ENCODE results near the gene F8.
"Not testable (repeated sequence)": the region's sequence is repeated elsewhere in the genome, so short reads cannot be mapped to it uniquely, and the experiment has no call there.

F8 gene

DNA sequence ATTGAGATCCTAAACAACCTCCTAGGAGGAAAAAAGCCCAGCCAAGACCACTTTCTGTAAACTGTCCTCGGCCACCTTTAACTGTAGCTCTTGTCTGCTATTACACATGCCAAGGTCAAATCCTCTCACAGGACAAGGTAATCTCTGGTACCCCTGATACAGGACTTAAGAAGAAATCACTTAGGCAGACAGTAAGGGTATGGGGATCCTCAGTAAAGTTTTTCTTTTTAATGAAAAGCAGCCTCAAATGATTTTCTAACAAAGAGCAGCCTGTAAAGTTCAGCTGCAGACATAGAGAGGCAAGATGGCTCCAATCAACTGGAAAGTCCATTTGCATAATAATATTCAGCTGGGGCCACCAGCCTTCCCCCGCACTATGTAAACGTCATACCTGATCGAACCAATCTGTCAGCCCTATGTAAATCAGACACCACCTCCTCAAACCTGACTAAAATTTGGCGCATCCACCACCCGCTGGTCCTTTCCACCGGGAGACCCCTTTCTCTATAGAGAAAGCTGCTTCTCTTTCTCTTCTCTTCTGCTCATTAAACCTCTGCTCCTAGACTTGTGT is 202.7 kb downstream of the F8 start:
- Histone ChIP-seq H3K36me3 (ENCODE audit: insufficient read depth, low read length) (no peaks in the 10 kb centered on the region), H3K9me3 (replicated peaks; ENCODE audit: low read length) (no peaks in the 10 kb centered on the region), H3K4me1 (ENCODE audit: control insufficient read depth, insufficient read depth, low read length) (no peaks in the 10 kb centered on the region), H3K4me2 (ENCODE audit: low read length) (no peak overlapping the region), H3K9ac (ENCODE audit: low read depth, low read length) (no peak overlapping the region), H3K27me3 (ENCODE audit: control insufficient read depth, insufficient read depth, low read length) (peaks cover 5% of the 10 kb centered on the region), H3K4me3 (ENCODE audit: low read length) (no peak overlapping the region)

DNA sequence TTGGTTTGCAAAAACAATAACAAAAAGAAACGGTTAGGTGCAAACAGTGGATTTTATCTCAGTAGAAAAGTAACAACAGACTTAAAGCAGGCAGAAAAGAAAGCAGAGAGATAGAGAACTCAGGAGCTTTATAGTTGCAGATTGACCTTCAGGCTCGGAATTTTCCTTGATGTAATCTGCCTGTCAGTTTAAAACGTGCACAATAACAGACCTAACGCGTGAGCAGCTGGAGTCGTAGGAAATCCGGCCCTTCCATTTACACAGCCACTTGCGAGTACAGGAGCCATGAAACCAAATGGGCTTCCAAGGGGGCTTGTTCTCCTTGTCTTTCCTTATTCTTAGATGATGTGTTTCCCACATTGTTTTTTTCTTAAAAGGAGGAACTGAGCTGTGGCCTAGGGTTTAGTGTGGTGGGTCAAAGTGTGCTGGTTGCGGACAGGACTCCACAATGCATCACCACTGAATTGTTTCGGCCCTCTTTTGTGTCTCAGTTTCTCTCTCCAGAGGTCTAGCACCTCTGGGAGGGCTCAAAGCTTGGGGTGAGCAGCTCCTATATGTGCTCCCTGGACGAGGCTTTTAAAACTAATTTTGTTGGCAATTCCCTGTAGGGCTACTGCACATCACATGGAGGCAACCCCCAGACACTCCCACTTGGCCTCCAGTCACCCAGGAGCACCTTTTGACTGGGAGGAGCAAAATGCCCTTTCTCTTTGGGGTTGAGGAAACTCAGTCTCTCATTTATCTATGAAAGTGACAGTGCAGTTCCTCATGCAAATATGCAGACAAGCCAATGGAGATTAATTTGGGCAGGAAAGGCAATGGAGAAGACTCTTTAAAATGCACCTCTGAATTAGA is 203.4 kb downstream of the F8 start:
- Histone ChIP-seq H3K4me1 (ENCODE audit: control insufficient read depth, insufficient read depth, low read length) (no peaks in the 10 kb centered on the region), H3K9ac (ENCODE audit: low read depth, low read length) (no peak overlapping the region), H3K36me3 (ENCODE audit: insufficient read depth, low read length) (no peaks in the 10 kb centered on the region), H3K9me3 (replicated peaks; ENCODE audit: low read length) (no peaks in the 10 kb centered on the region), H3K4me2 (ENCODE audit: low read length) (no peak overlapping the region), H3K4me3 (ENCODE audit: low read length) (no peak overlapping the region), H3K27me3 (ENCODE audit: control insufficient read depth, insufficient read depth, low read length) (peaks cover 5% of the 10 kb centered on the region)

DNA sequence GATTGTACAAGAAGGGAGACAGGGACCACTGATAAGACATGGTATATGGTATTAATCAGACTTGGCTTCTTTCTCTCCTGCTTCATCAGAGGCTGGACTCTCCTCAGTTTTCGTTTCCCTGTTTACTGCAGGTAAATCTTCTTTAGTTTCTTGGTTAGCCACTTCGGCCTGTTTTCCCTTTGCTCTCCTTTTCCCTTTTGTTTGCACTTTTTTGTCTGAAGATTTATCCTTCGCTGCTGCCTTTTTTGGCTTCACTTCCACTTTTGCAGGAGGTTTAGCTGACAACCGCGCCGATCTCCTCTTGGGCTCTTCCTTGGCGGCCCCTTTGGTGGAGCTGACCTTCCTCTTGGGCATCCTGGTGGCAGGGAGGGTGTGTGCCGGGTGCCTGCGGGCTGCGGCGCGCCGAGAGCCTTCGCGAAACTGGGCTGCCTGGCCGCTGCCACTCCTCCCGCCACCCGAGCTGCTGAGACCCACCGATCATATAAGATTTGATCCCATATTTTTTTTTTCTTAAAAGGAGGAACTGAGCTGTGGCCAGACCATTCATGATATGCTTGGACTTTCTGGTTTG is 205.4 kb downstream of the F8 start:
- H3K27me3 ChIP-seq (ENCODE audit: control insufficient read depth, insufficient read depth, low read length); H3K36me3 ChIP-seq (ENCODE audit: insufficient read depth, low read length); H3K4me2 ChIP-seq (ENCODE audit: low read length); H3K9me3 ChIP-seq (replicated peaks; ENCODE audit: low read length); H3K9ac ChIP-seq (ENCODE audit: low read depth, low read length); H3K4me3 ChIP-seq (ENCODE audit: low read length); H3K4me1 ChIP-seq (ENCODE audit: control insufficient read depth, insufficient read depth, low read length): not testable (repeated sequence)

DNA sequence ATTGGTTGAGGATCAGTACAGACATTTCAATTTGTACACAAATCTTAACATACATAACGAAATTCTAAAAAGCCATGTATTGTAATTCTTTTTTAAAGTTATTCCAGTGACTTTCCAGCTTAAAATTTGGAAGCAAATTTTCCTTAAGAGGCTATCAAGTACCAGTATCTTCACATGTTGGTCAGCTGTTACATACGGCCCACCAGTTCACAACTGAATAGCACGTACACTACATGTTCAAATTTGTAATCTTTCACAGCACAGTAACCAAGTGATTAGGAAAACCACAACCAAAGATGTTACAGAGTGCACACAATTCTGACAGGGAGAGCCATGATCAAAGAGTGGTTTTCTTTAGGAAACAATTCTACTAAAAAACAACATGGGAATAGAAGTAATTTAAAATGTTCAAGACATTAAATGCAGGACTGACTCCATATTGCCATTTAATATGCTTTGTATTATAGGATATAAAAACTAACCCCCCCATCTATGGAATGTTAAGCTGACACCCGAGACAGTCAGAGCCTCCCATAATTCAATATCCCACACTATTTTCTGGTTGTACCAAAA is 206.1 kb downstream of the F8 start:
- not testable (repeated sequence) for H3K4me2 ChIP-seq (ENCODE audit: low read length); H3K4me3 ChIP-seq (ENCODE audit: low read length); H3K9ac ChIP-seq (ENCODE audit: low read depth, low read length); H3K9me3 ChIP-seq (replicated peaks; ENCODE audit: low read length); H3K36me3 ChIP-seq (ENCODE audit: insufficient read depth, low read length); H3K27me3 ChIP-seq (ENCODE audit: control insufficient read depth, insufficient read depth, low read length); H3K4me1 ChIP-seq (ENCODE audit: control insufficient read depth, insufficient read depth, low read length)

DNA sequence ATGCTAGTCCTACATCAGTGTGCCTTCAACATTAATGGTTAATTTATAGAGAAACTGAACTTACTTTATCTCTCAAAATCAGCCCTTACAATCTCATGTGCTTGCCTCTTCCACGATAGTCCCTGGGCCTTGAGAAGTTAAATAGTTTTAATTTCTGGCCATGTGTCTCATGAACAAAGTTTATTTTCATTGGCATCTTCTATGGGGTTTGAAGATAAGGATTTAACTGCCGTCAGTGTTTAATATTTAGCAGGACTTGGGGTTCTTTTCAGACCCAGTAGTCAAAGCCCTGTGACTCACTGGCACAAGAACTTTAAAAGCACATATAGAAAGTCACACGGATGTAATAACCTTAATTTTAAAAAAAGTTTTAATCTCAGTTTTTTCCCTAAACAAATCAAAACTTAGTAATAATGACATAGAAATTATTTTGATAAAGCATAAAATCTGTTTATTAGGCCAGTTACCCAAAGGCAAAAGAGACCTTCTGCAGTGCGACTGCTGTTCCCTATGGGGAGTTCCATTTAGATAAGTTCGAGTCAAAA is 207.2 kb downstream of the F8 start:
- H3K27me3 ChIP-seq (ENCODE audit: control insufficient read depth, insufficient read depth, low read length) = no peaks in the 10 kb centered on the region
- H3K9me3 ChIP-seq (replicated peaks; ENCODE audit: low read length) = no peaks in the 10 kb centered on the region
- H3K36me3 ChIP-seq (ENCODE audit: insufficient read depth, low read length) = no peaks in the 10 kb centered on the region
- H3K9ac ChIP-seq (ENCODE audit: low read depth, low read length) = no peak overlapping the region
- no peaks in the 10 kb centered on the region for H3K4me1 ChIP-seq (ENCODE audit: control insufficient read depth, insufficient read depth, low read length)
- H3K4me3 ChIP-seq (ENCODE audit: low read length) = no peak overlapping the region
- no peak overlapping the region for H3K4me2 ChIP-seq (ENCODE audit: low read length)

DNA sequence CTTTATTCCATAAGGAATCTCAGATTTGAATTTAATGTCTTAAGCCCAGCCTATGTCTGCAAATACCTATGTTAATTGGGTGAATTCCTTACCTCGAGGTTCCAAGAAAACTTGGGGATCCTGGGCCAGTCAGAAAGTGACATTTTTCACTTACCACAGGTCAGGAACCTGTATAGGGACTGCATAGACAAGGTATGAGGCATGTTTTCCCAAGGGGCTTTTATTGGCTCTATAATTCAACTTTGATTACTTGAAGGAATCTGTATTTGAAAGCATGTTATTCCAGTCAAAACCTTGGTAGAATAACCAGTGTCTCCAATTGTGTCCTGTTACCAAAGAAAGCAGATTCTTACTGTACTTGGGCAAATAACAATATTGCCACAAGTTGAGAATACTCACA is 208.7 kb downstream of the F8 start:
- no peak overlapping the region for H3K4me2 ChIP-seq (ENCODE audit: low read length)
- H3K27me3 ChIP-seq (ENCODE audit: control insufficient read depth, insufficient read depth, low read length) = no peaks in the 10 kb centered on the region
- H3K4me1 ChIP-seq (ENCODE audit: control insufficient read depth, insufficient read depth, low read length) = no peaks in the 10 kb centered on the region
- no peak overlapping the region for H3K4me3 ChIP-seq (ENCODE audit: low read length)
- no peaks in the 10 kb centered on the region for H3K9me3 ChIP-seq (replicated peaks; ENCODE audit: low read length)
- no peak overlapping the region for H3K9ac ChIP-seq (ENCODE audit: low read depth, low read length)
- H3K36me3 ChIP-seq (ENCODE audit: insufficient read depth, low read length) = no peaks in the 10 kb centered on the region

- no peaks in the 10 kb centered on the region for H3K4me1 ChIP-seq (ENCODE audit: control insufficient read depth, insufficient read depth, low read length)
- H3K4me3 ChIP-seq (ENCODE audit: low read length) = no peak overlapping the region
- no peaks in the 10 kb centered on the region for H3K36me3 ChIP-seq (ENCODE audit: insufficient read depth, low read length)
- no peaks in the 10 kb centered on the region for H3K27me3 ChIP-seq (ENCODE audit: control insufficient read depth, insufficient read depth, low read length)
- no peak overlapping the region for H3K4me2 ChIP-seq (ENCODE audit: low read length)
- no peaks in the 10 kb centered on the region for H3K9me3 ChIP-seq (replicated peaks; ENCODE audit: low read length)
- H3K9ac ChIP-seq (ENCODE audit: low read depth, low read length) = no peak overlapping the region
Observed at GRCh38 chrX:154812341-154813101, 210.0 kb downstream of the F8 start.

DNA sequence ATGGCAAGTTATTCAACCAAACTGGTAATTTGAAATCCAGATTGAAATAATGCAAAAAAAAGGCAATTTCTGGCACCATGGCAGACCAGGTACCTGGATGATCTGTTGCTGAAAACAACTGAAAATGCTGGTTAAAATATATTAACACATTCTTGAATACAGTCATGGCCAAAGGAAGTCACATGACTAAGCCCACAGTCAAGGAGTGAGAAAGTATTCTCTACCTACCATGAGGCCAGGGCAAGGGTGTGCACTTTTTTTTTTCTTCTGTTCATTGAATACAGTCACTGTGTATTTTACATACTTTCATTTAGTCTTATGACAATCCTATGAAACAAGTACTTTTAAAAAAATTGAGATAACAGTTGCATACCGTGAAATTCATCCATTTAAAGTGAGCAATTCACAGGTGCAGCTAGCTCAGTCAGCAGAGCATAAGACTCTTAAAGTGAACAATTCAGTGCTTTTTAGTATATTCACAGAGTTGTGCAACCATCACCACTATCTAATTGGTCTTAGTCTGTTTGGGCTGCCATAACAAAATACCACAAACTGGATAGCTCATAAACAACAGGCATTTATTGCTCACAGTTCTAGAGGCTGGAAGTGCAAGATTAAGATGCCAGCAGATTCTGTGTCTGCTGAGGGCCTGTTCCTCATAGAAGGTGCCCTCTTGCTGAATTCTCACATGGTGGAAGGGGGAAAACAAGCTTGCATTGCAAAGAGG is 212.4 kb downstream of the F8 start:
- Histone ChIP-seq H3K4me2 (ENCODE audit: low read length) (no peak overlapping the region), H3K4me3 (ENCODE audit: low read length) (no peak overlapping the region), H3K9me3 (replicated peaks; ENCODE audit: low read length) (no peaks in the 10 kb centered on the region), H3K4me1 (ENCODE audit: control insufficient read depth, insufficient read depth, low read length) (peaks cover 4% of the 10 kb centered on the region), H3K9ac (ENCODE audit: low read depth, low read length) (no peak overlapping the region), H3K36me3 (ENCODE audit: insufficient read depth, low read length) (no peaks in the 10 kb centered on the region), H3K27me3 (ENCODE audit: control insufficient read depth, insufficient read depth, low read length) (no peaks in the 10 kb centered on the region)

DNA sequence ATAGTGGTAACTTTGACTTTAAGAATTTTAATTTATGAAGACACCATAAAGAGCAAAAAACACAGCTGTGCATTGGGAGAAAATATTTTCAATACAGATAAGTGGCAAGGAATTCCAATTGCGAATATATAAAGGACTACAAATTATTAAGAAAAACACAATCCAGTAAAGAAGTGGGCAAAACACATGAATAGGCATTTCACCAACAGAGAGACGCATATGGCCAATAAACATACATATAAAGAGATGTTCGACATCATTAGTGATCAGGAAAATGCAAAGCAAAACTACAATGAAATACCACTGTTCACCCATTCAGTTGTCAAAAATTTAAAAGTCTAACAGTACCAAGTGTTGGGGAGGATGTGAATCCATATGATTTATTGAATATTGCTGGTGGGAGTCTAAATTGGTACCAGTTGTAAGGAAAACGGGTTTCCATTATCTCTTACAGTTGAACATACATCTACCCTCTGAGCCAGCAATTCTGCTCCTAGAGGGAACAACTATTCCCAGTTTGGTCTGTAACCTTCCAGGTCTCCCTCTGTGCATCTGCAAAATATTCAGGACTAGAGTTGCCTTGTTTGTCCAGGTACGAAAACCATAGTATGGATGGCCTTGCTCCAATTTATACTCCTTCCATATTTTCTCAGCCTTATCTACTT is 215.6 kb downstream of the F8 start:
- peaks cover 9% of the 10 kb centered on the region for H3K4me1 ChIP-seq (ENCODE audit: control insufficient read depth, insufficient read depth, low read length)
- H3K4me3 ChIP-seq (ENCODE audit: low read length) = no peak overlapping the region
- H3K9ac ChIP-seq (ENCODE audit: low read depth, low read length) = no peak overlapping the region
- no peak overlapping the region for H3K4me2 ChIP-seq (ENCODE audit: low read length)
- no peaks in the 10 kb centered on the region for H3K9me3 ChIP-seq (replicated peaks; ENCODE audit: low read length)
- H3K36me3 ChIP-seq (ENCODE audit: insufficient read depth, low read length) = no peaks in the 10 kb centered on the region
- no peaks in the 10 kb centered on the region for H3K27me3 ChIP-seq (ENCODE audit: control insufficient read depth, insufficient read depth, low read length)

GRCh38 chrX:154805696-154806091 is 216.8 kb downstream of the F8 start:
- Histone ChIP-seq H3K4me1 (ENCODE audit: control insufficient read depth, insufficient read depth, low read length) (peaks cover 9% of the 10 kb centered on the region), H3K36me3 (ENCODE audit: insufficient read depth, low read length) (no peaks in the 10 kb centered on the region), H3K4me2 (ENCODE audit: low read length) (peak overlapping the region; percentile 94), H3K4me3 (ENCODE audit: low read length) (peak overlapping the region; percentile 91), H3K9ac (ENCODE audit: low read depth, low read length) (peak overlapping the region; percentile 73), H3K27me3 (ENCODE audit: control insufficient read depth, insufficient read depth, low read length) (no peaks in the 10 kb centered on the region), H3K9me3 (replicated peaks; ENCODE audit: low read length) (no peaks in the 10 kb centered on the region)
